ENCODE measurements around the gene PLXNA3. TPM values are rescaled to one million over a fixed set of nuclear protein-coding genes. Genes with fewer than 3 reads are reported as not detected.

PLXNA3 gene
- total RNA-seq, 1 experiment from 2014 or later: 89.3 TPM

- RAD21 ChIA-PET (ENCODE audit: low non-redundant PET in 1 of 2, low total read pairs in 2 of 2, uncharacterized antibody in 2 of 2, unreplicated experiment in 2 of 2): no interaction called here
- intact Hi-C loops (cut with micrococcal nuclease): no loop called here
- Histone ChIP-seq H3K9me2 (ENCODE audit: insufficient read depth) (no peaks in the 10 kb centered on the region), H3K4me1 (ENCODE audit: control insufficient read depth in 1 of 2, insufficient read depth in 2 of 2, low read length in 2 of 2) (peaks cover 10 to 27% of the 10 kb centered on the region in 2 experiments), H3K27me3 (ENCODE audit: insufficient read depth, low read length) (no peaks in the 10 kb centered on the region), H3K9ac (ENCODE audit: low read length) (no peak overlapping the region), H3K27ac (ENCODE audit: low read depth, low read length) (no peak overlapping the region), H3K79me2 (ENCODE audit: insufficient read depth, low read length) (peaks cover 15% of the 10 kb centered on the region), H3K4me2 (ENCODE audit: low read length) (no peak overlapping the region), H3K4me3 (replicated peaks in 1 of 2; ENCODE audit: low read depth in 1 of 2, low read length in 2 of 2) (no peak overlapping the region), H4K20me1 (ENCODE audit: insufficient read depth) (no peaks in the 10 kb centered on the region), H3K9me3 (ENCODE audit: control insufficient read depth in 1 of 2, insufficient read depth in 1 of 2, low read depth in 1 of 2, low read length in 2 of 2) (no peaks in the 10 kb centered on the region), H2AFZ (ENCODE audit: low read depth, low read length, poor library complexity, severe bottlenecking) (no peak overlapping the region), H3K36me3 (ENCODE audit: control insufficient read depth in 1 of 2, insufficient read depth in 2 of 2, low read length in 2 of 2) (peaks cover 0 to 10% of the 10 kb centered on the region in 2 experiments; a peak in 1 of 4 replicates)
- BruUV-seq (replicated peaks): no TSS peak
- no peak for TF ChIP-seq SIN3A (IDR thresholded peaks at IDR 0.05; ENCODE audit: low read depth)
- no peak for TF ChIP-seq FOSL1 (IDR thresholded peaks at IDR 0.05; ENCODE audit: low read depth)
- no peak for TF ChIP-seq RAD21 (IDR thresholded peaks at IDR 0.05; ENCODE audit: low read depth)
- TF ChIP-seq CTCF (IDR thresholded peaks at IDR 0.05 in 2 of 3, conservative IDR thresholded peaks at IDR 0.05 in 1 of 3; ENCODE audit: borderline replicate concordance in 1 of 3, insufficient read depth in 1 of 3, low read depth in 2 of 3, low read length in 2 of 3): no peak
- TF ChIP-seq ATF3 (IDR thresholded peaks at IDR 0.05): no peak
- no peak for TF ChIP-seq JUND (IDR thresholded peaks at IDR 0.05)
- TF ChIP-seq CBX3 (IDR thresholded peaks at IDR 0.05; ENCODE audit: low read depth): no peak
- no peak for TF ChIP-seq ELF1 (IDR thresholded peaks at IDR 0.05; ENCODE audit: borderline replicate concordance, low read depth)
- TF ChIP-seq YY1 (IDR thresholded peaks at IDR 0.05; ENCODE audit: extremely low read depth, insufficient replicate concordance, low read depth, low read length): no peak
- TF ChIP-seq POLR2AphosphoS5 (IDR thresholded peaks at IDR 0.05; ENCODE audit: low read depth, low read length): no peak
- TF ChIP-seq REST (IDR thresholded peaks at IDR 0.05; ENCODE audit: low read depth): no peak
- TF ChIP-seq ZNF274 (IDR thresholded peaks at IDR 0.05; ENCODE audit: low read depth, low read length): no peak
- POLR2A ChIA-PET: interaction anchor here (1.4 kb wide), 1 partner anchor 9 kb away, joined by 4 read pairs; the partner anchor contains the start of gene SLC10A3
- DNase-seq (ENCODE audit: low read depth, low spot score) (no peak), ATAC-seq (no peak)
- CTCF ChIA-PET: no interaction called here
Observed at GRCh38 chrX:154481195-154481594, 23.1 kb downstream of the PLXNA3 start.
